Liver (tissue), 9 donors: ENCODE results near the gene IGF1R. TPM values are rescaled to one million over a fixed set of nuclear protein-coding genes. Genes with fewer than 3 reads are reported as not detected.

Source experiments
- DNase-seq: peaks from one replicate; pipeline ENCODE4 v3.0.0-alpha.2; 2017; ENCODE audit warnings: low spot score
- H3K27ac ChIP-seq, 2 donors: one replicate each; pipeline ENCODE4 v1.7.0; 2013; ENCODE audit warnings: inconsistent platforms in 2 of 2, low read length in 2 of 2, control low read depth in 1 of 2, low read depth in 1 of 2, mild to moderate bottlenecking in 1 of 2
- H3K27me3 ChIP-seq, 4 donors: one replicate each; pipeline versions ENCODE4 v1.6.1 to v1.7.0; 2013; ENCODE audit warnings: low read length in 3 of 4, inconsistent platforms in 1 of 4, mild to moderate bottlenecking in 1 of 4, moderate library complexity in 1 of 4; ENCODE audit not compliant: control insufficient read depth in 4 of 4, insufficient read depth in 4 of 4
- H3K36me3 ChIP-seq, 4 donors: one replicate each; pipeline versions ENCODE4 v1.6.1 to v1.7.0; 2013; ENCODE audit warnings: low read length in 3 of 4, mild to moderate bottlenecking in 3 of 4, low read depth in 1 of 4, moderate library complexity in 1 of 4; ENCODE audit not compliant: control insufficient read depth in 4 of 4, insufficient read depth in 3 of 4
- H3K4me1 ChIP-seq, 4 donors: one replicate each; pipeline versions ENCODE4 v1.6.1 to v1.7.0; 2013; ENCODE audit warnings: low read length in 3 of 4, mild to moderate bottlenecking in 3 of 4, moderate library complexity in 1 of 4; ENCODE audit not compliant: control insufficient read depth in 4 of 4, insufficient read depth in 4 of 4
- H3K4me3 ChIP-seq, 3 donors: one replicate each; pipeline versions ENCODE4 v1.6.1 to v1.7.0; 2013; ENCODE audit warnings: low read length in 3 of 3, control low read depth in 1 of 3, low read depth in 1 of 3, mild to moderate bottlenecking in 1 of 3
- H3K9ac ChIP-seq, 2 donors: one replicate each; pipeline ENCODE4 v1.7.0; 2013; ENCODE audit warnings: low read length in 2 of 2, mild to moderate bottlenecking in 2 of 2, moderate library complexity in 2 of 2, control low read depth in 1 of 2, low read depth in 1 of 2
- H3K9me3 ChIP-seq, 4 donors: one replicate each; pipeline versions ENCODE4 v1.6.1 to v1.7.0; 2013; ENCODE audit warnings: low read length in 3 of 4; ENCODE audit not compliant: control insufficient read depth in 4 of 4
- CTCF ChIP-seq: fragments of 150-350 bp; IDR thresholded peaks from 2 replicates; pipeline ENCODE4 v1.5.1; 2017; ENCODE audit warnings: improper control_type of control experiment, low read depth, low read length; ENCODE audit not compliant: missing input control
- EGR1 ChIP-seq, 2 donors: IDR thresholded peaks; 2 replicates each; pipeline ENCODE4 v1.6.1; 2016 to 2018; ENCODE audit warnings: antibody characterized with exemption in 2 of 2, low read depth in 2 of 2
- FOXA1 ChIP-seq: IDR thresholded peaks from 2 replicates; pipeline ENCODE4 v1.6.1; 2016; ENCODE audit warnings: antibody characterized with exemption
- GABPA ChIP-seq, 2 donors: IDR thresholded peaks in 1 of 2; conservative IDR thresholded peaks in 1 of 2; 2 replicates each; pipeline ENCODE4 v1.6.1; 2016; ENCODE audit warnings: antibody characterized with exemption in 2 of 2, mild to moderate bottlenecking in 1 of 2, moderate library complexity in 1 of 2
- HNF4A ChIP-seq, 2 donors: conservative IDR thresholded peaks; 2 replicates each; pipeline ENCODE4 v1.6.1; 2016; ENCODE audit warnings: antibody characterized with exemption in 2 of 2, mild to moderate bottlenecking in 2 of 2
- HNF4G ChIP-seq: IDR thresholded peaks from 2 replicates; pipeline ENCODE4 v1.6.1; 2016; ENCODE audit warnings: antibody characterized with exemption
- JUND ChIP-seq, 2 donors: IDR thresholded peaks; 2 replicates each; pipeline ENCODE4 v1.6.1; 2016; ENCODE audit warnings: antibody characterized with exemption in 2 of 2
- MAX ChIP-seq: IDR thresholded peaks from 2 replicates; pipeline ENCODE4 v1.6.1; 2016; ENCODE audit warnings: antibody characterized with exemption
- NR2F2 ChIP-seq: IDR thresholded peaks from 2 replicates; pipeline ENCODE4 v1.6.1; 2016; ENCODE audit warnings: antibody characterized with exemption
- REST ChIP-seq: IDR thresholded peaks from 2 replicates; pipeline ENCODE4 v1.6.1; 2016; ENCODE audit warnings: antibody characterized with exemption, mild to moderate bottlenecking
- RXRA ChIP-seq, 2 donors: IDR thresholded peaks; 2 replicates each; pipeline ENCODE4 v1.6.1; 2017 to 2018; ENCODE audit warnings: antibody characterized with exemption in 2 of 2, mild to moderate bottlenecking in 1 of 2
- SP1 ChIP-seq: IDR thresholded peaks from 2 replicates; pipeline ENCODE4 v1.6.1; 2018; ENCODE audit warnings: antibody characterized with exemption, mild to moderate bottlenecking
- TAF1 ChIP-seq: conservative IDR thresholded peaks from 2 replicates; pipeline ENCODE4 v1.6.1; 2016; ENCODE audit warnings: antibody characterized with exemption, mild to moderate bottlenecking
- YY1 ChIP-seq: IDR thresholded peaks from 2 replicates; pipeline ENCODE4 v1.6.1; 2016; ENCODE audit warnings: antibody characterized with exemption, mild to moderate bottlenecking
- ZBTB33 ChIP-seq: IDR thresholded peaks from 2 replicates; pipeline ENCODE4 v1.6.1; 2016; ENCODE audit warnings: antibody characterized with exemption
- WGBS: extraction: QIAGEN DNeasy Blood & Tissue Kit; methylation state at CpG from one replicate; pipeline ENCODE4 v1.1.7; 2013; 5-methylcytosine and 5-hydroxymethylcytosine counted together
- polyA plus RNA-seq, 2 donors: library from polyadenylated mRNA; stranded (reverse) in 1 of 2; unstranded in 1 of 2; fragments of 200-250 nt in 1 of 2; fragments of >200 nt in 1 of 2; fragmentation: Nextera tagmentation in 1 of 2; extraction: Ambion mirVana in 1 of 2; gene quantifications; one replicate each; pipeline versions ENCODE4 v1.2.1 to v1.2.3, GENCODE V29; 2013 to 2015
- total RNA-seq, 2 donors: library from RNA; depleted of rRNA; stranded (reverse); fragments of >200 nt; gene quantifications; one replicate each; pipeline ENCODE4 v1.2.3, GENCODE V29; 2014
- TF ChIP-seq, protein P1 (sequence below): IDR thresholded peaks from 2 replicates; pipeline ENCODE4 v1.6.1; 2016; ENCODE audit warnings: antibody characterized with exemption
- donor health status: healthy.
- donor health status: healthy.
- donor health status: healthy.
- donor health status: healthy.
- donor health status: healthy.

The IGF1R gene
- total and polyA plus RNA-seq, 4 donors, result 0.69 to 10.3 (median 3.2) TPM

- no peak for DNase-seq
- no peaks in the 10 kb centered on the region for H3K4me1 ChIP-seq
- TF ChIP-seq GABPA (IDR thresholded peaks at IDR 0.05 in 1 of 2, conservative IDR thresholded peaks at IDR 0.05 in 1 of 2) (no peak), HNF4G (no peak), HNF4A (conservative IDR thresholded peaks at IDR 0.05) (no peak), REST (no peak), YY1 (no peak), FOXA1 (no peak), SP1 (no peak), TAF1 (no peak), CTCF (no peak), NR2F2 (no peak)
- WGBS, result 68% methylated on average over 9 of the region's 9 CpGs
- H3K9ac ChIP-seq, result no peak overlapping the region
- H3K27ac ChIP-seq, result no peak overlapping the region
- no peaks in the 10 kb centered on the region for H3K36me3 ChIP-seq
- no peak overlapping the region for H3K4me3 ChIP-seq
- H3K27me3 ChIP-seq, result peaks cover 0 to 9% (median 0%) of the 10 kb centered on the region in 4 donors
- no peaks in the 10 kb centered on the region for H3K9me3 ChIP-seq
Measured at GRCh38 chr15:98609144-98609852, 39.0 kb upstream of the IGF1R start.

DNA sequence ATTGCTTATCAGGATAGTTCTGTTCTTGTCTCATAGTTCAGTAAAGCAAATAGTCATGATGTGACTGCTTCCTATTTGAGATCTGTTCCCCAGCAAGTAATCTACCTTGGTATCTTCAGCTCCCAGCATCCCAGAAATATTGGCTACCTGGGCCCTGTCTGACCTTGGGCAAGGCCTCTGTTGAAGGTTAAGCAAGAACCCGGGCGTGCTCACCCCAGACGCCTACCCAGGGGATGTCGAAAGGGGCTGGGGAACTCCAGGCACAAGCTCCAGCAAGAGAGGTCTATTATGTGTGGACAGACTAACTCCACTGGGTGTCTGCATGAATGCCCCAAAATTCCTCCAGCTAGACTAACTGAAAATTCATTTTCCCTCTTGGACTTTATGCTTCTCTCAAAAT, 37.3 kb upstream of the IGF1R start:
- no peaks in the 10 kb centered on the region for H3K36me3 ChIP-seq
- no peak overlapping the region for H3K9ac ChIP-seq
- H3K27ac ChIP-seq, result no peak overlapping the region
- H3K27me3 ChIP-seq, result peaks cover 0 to 9% (median 0%) of the 10 kb centered on the region in 4 donors
- no peaks in the 10 kb centered on the region for H3K4me1 ChIP-seq
- no peak overlapping the region for H3K4me3 ChIP-seq
- TF ChIP-seq FOXA1, result no peak
- TF ChIP-seq JUND (IDR thresholded peaks at IDR 0.05), result no peak
- no peak for TF ChIP-seq MAX
- no peak for TF ChIP-seq SP1
- no peak for TF ChIP-seq EGR1 (IDR thresholded peaks at IDR 0.05; ENCODE audit: low read depth in 2 of 2)
- TF ChIP-seq CTCF, result no peak
- TF ChIP-seq, protein P1, sequence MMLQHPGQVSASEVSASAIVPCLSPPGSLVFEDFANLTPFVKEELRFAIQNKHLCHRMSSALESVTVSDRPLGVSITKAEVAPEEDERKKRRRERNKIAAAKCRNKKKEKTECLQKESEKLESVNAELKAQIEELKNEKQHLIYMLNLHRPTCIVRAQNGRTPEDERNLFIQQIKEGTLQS, result no peak
- no peak for TF ChIP-seq TAF1
- no peak for TF ChIP-seq HNF4A (conservative IDR thresholded peaks at IDR 0.05)
- TF ChIP-seq ZBTB33, result no peak
- no peak for TF ChIP-seq RXRA (IDR thresholded peaks at IDR 0.05)
- no peak for TF ChIP-seq GABPA (IDR thresholded peaks at IDR 0.05 in 1 of 2, conservative IDR thresholded peaks at IDR 0.05 in 1 of 2)
- H3K9me3 ChIP-seq, result no peaks in the 10 kb centered on the region
- DNase-seq, result no peak
- 66% methylated on average over 4 of the region's 4 CpGs for WGBS
